Activated T-helper 1 cell treated with anti-CD3 and anti-CD28 coated beads, Interleukin-12 subunit alpha, Interleukin-12 subunit beta, Interleukin-2, Interleukin-4 antibody, amounts not matched to agents 30 ng/mL and 10 ng/mL and 1 ng/mL, durations not matched to agents 14 hours and 24 hours and 36 hours (primary cell): Measurements from ENCODE around the gene CDKN1C. TPM values are rescaled to one million over a fixed set of nuclear protein-coding genes. Genes with fewer than 3 reads are reported as not detected.

Source experiments
- DNase-seq: peaks from one replicate; pipeline ENCODE4 v3.0.0; 2021; ENCODE audit warnings: low spot score
- H3K27ac Mint-ChIP-seq: one replicate; pipeline ENCODE4 v1.8.0; 2021; ENCODE audit warnings: mild to moderate bottlenecking, mixed read lengths
- H3K27me3 Mint-ChIP-seq: one replicate; pipeline ENCODE4 v1.8.0; 2022; ENCODE audit warnings: mild to moderate bottlenecking, moderate library complexity, mixed read lengths; ENCODE audit not compliant: insufficient read depth
- H3K36me3 Mint-ChIP-seq: one replicate; pipeline ENCODE4 v1.8.0; 2021; ENCODE audit warnings: low read depth, mixed read lengths
- H3K4me1 Mint-ChIP-seq: one replicate; pipeline ENCODE4 v1.8.0; 2021; ENCODE audit warnings: low read depth, mixed read lengths
- H3K4me3 Mint-ChIP-seq: one replicate; pipeline ENCODE4 v1.8.0; 2021; ENCODE audit warnings: mild to moderate bottlenecking, moderate library complexity, mixed read lengths
- H3K9me3 Mint-ChIP-seq: one replicate; pipeline ENCODE4 v1.8.0; 2021; ENCODE audit warnings: mixed read lengths
- intact Hi-C: fragments of 100-400 bp; cut with micrococcal nuclease; formaldehyde crosslinking; loops from one replicate; pipeline ENCODE4 v1.15.1; 2024
- total RNA-seq: library from RNA; stranded (reverse); gene quantifications from 2 replicates; pipeline ENCODE4 v1.2.3, GENCODE V29; 2022

The CDKN1C gene
- total RNA-seq, 1 donor from 2014 or later: 3.9 TPM

- Mint-ChIP-seq H3K9me3 (no peaks in the 10 kb centered on the region), H3K27ac (peak within 1 kb of the TSS; percentile 92), H3K4me3 (peak within 1 kb of the TSS; percentile 85), H3K4me1 (peaks cover 15% of the 10 kb centered on the region), H3K27me3 (peaks cover 12% of the 10 kb centered on the region), H3K36me3 (no peaks in the 10 kb centered on the region)
- intact Hi-C loops: loop anchor here (1.0 kb wide), 2 partner anchors 27 to 529 kb away; partner anchors contain the start of gene TSSC4
- DNase-seq: peak; percentile 62
Observed at GRCh38 chr11:2928605-2929530, 43.3 kb upstream of the CDKN1C start, which contains the start of gene PHLDA2. TSS of gene PHLDA2 (minus strand) at chr11:2929420. CDS start at chr11:2929364, 56 bp downstream.

- no peaks in the 10 kb centered on the region for H3K36me3 Mint-ChIP-seq
- H3K27me3 Mint-ChIP-seq: peaks cover 12% of the 10 kb centered on the region
- H3K9me3 Mint-ChIP-seq: no peaks in the 10 kb centered on the region
- H3K4me1 Mint-ChIP-seq: peaks cover 15% of the 10 kb centered on the region
- H3K4me3 Mint-ChIP-seq: peak overlapping the region; percentile 85
- peak overlapping the region; percentile 70 for H3K27ac Mint-ChIP-seq
- intact Hi-C loops: no loop called here
- no peak for DNase-seq
Observed at GRCh38 chr11:2927851-2928604, 42.5 kb upstream of the CDKN1C start.

- no peak for DNase-seq
- H3K4me3 Mint-ChIP-seq: peak overlapping the region; percentile 85
- peaks cover 15% of the 10 kb centered on the region for H3K4me1 Mint-ChIP-seq
- peaks cover 12% of the 10 kb centered on the region for H3K27me3 Mint-ChIP-seq
- H3K27ac Mint-ChIP-seq: no peak overlapping the region
- no peaks in the 10 kb centered on the region for H3K36me3 Mint-ChIP-seq
- intact Hi-C loops: no loop called here
- H3K9me3 Mint-ChIP-seq: no peaks in the 10 kb centered on the region
Observed at GRCh38 chr11:2927121-2927800, 41.7 kb upstream of the CDKN1C start.

- intact Hi-C loops: no loop called here
- peaks cover 12% of the 10 kb centered on the region for H3K27me3 Mint-ChIP-seq
- DNase-seq: no peak
- no peaks in the 10 kb centered on the region for H3K9me3 Mint-ChIP-seq
- H3K36me3 Mint-ChIP-seq: no peaks in the 10 kb centered on the region
- H3K4me3 Mint-ChIP-seq: no peak overlapping the region
- H3K4me1 Mint-ChIP-seq: peaks cover 15% of the 10 kb centered on the region
- H3K27ac Mint-ChIP-seq: no peak overlapping the region
Observed at GRCh38 chr11:2926611-2927051, 41.1 kb upstream of the CDKN1C start.

GRCh38 chr11:2924821-2925675 lies 39.5 kb upstream of the CDKN1C start:
- Mint-ChIP-seq H3K27me3 (peaks cover 12% of the 10 kb centered on the region), H3K9me3 (no peaks in the 10 kb centered on the region), H3K36me3 (no peaks in the 10 kb centered on the region), H3K4me1 (peaks cover 10% of the 10 kb centered on the region), H3K27ac (no peak overlapping the region), H3K4me3 (no peak overlapping the region)
- no peak for DNase-seq
- intact Hi-C loops: no loop called here

- Mint-ChIP-seq H3K4me1 (peaks cover 10% of the 10 kb centered on the region), H3K27me3 (peaks cover 12% of the 10 kb centered on the region)
Observed at GRCh38 chr11:2924381-2924780, 38.8 kb upstream of the CDKN1C start.

GRCh38 chr11:2923446-2924375 lies 38.1 kb upstream of the CDKN1C start:
- H3K27ac Mint-ChIP-seq: no peak overlapping the region
- H3K4me1 Mint-ChIP-seq: peaks cover 10% of the 10 kb centered on the region
- no peak for DNase-seq
- intact Hi-C loops: no loop called here
- H3K36me3 Mint-ChIP-seq: no peaks in the 10 kb centered on the region
- peaks cover 12% of the 10 kb centered on the region for H3K27me3 Mint-ChIP-seq
- H3K4me3 Mint-ChIP-seq: no peak overlapping the region
- H3K9me3 Mint-ChIP-seq: no peaks in the 10 kb centered on the region

More at GRCh38 chr11:2924381-2924780, 38.8 kb upstream of the CDKN1C start:
- Mint-ChIP-seq H3K36me3 (no peaks in the 10 kb centered on the region), H3K4me3 (no peak overlapping the region), H3K27ac (no peak overlapping the region), H3K9me3 (no peaks in the 10 kb centered on the region)
- intact Hi-C loops: no loop called here
- DNase-seq: no peak

- no peak overlapping the region for H3K4me3 Mint-ChIP-seq
- H3K27ac Mint-ChIP-seq: no peak overlapping the region
- intact Hi-C loops: no loop called here
- H3K9me3 Mint-ChIP-seq: no peaks in the 10 kb centered on the region
- no peak for DNase-seq
- peaks cover 4% of the 10 kb centered on the region for H3K27me3 Mint-ChIP-seq
- H3K4me1 Mint-ChIP-seq: peaks cover 2% of the 10 kb centered on the region
- H3K36me3 Mint-ChIP-seq: no peaks in the 10 kb centered on the region
Observed at GRCh38 chr11:2922655-2923054, 37.1 kb upstream of the CDKN1C start.

- Mint-ChIP-seq H3K27ac (no peak overlapping the region), H3K4me1 (no peaks in the 10 kb centered on the region), H3K36me3 (no peaks in the 10 kb centered on the region), H3K4me3 (no peak overlapping the region), H3K9me3 (no peaks in the 10 kb centered on the region), H3K27me3 (no peaks in the 10 kb centered on the region)
- intact Hi-C loops: no loop called here
- DNase-seq: no peak
Observed at GRCh38 chr11:2921742-2922493, 36.3 kb upstream of the CDKN1C start.

- no peaks in the 10 kb centered on the region for H3K9me3 Mint-ChIP-seq
Observed at GRCh38 chr11:2921261-2921660, 35.7 kb upstream of the CDKN1C start.

GRCh38 chr11:2920343-2920742 lies 34.8 kb upstream of the CDKN1C start:
- H3K9me3 Mint-ChIP-seq: no peaks in the 10 kb centered on the region
- DNase-seq: no peak
- no peak overlapping the region for H3K27ac Mint-ChIP-seq
- no peaks in the 10 kb centered on the region for H3K27me3 Mint-ChIP-seq
- no peaks in the 10 kb centered on the region for H3K36me3 Mint-ChIP-seq
- intact Hi-C loops: no loop called here
- H3K4me3 Mint-ChIP-seq: no peak overlapping the region
- H3K4me1 Mint-ChIP-seq: no peaks in the 10 kb centered on the region

More at GRCh38 chr11:2921261-2921660, 35.7 kb upstream of the CDKN1C start:
- Mint-ChIP-seq H3K4me1 (no peaks in the 10 kb centered on the region), H3K36me3 (no peaks in the 10 kb centered on the region), H3K4me3 (no peak overlapping the region), H3K27me3 (no peaks in the 10 kb centered on the region), H3K27ac (no peak overlapping the region)
- intact Hi-C loops: no loop called here
- no peak for DNase-seq
